OCI-LY3 (cell line): Measurements from ENCODE around the gene LYPD4.
A peak's percentile ranks its signal among the peaks of the same experiment; 100 is the strongest.

Source experiments
- H2AFZ ChIP-seq: fragments of 200-600, 300-600 bp; shearing (Covaris generic); 2 replicates; pipeline ENCODE4 v1.6.0; 2014; ENCODE audit warnings: antibody characterized with exemption, low read depth, low read length
- H3K27ac ChIP-seq: fragments of 200-600, 300-600 bp; sonication (generic); 2 replicates; pipeline ENCODE4 v1.5.1; 2014; ENCODE audit warnings: mild to moderate bottlenecking, low read length, moderate library complexity, mixed read lengths
- H3K27me3 ChIP-seq: fragments of 200-600, 300-600 bp; sonication (generic); 2 replicates; pipeline ENCODE4 v1.6.1; 2014; ENCODE audit warnings: low read depth, low read length, mixed read lengths
- H3K36me3 ChIP-seq: fragments of 200-600, 300-600 bp; sonication (generic); replicated peaks from 2 replicates; pipeline ENCODE3; 2014; ENCODE audit warnings: low read depth, low read length, mixed read lengths
- H3K4me1 ChIP-seq: fragments of 300-600, 200-600 bp; sonication (generic); 2 replicates; pipeline ENCODE4 v1.6.1; 2014; ENCODE audit warnings: low read length, mixed read lengths
- H3K4me2 ChIP-seq: fragments of 200-600, 300-600 bp; sonication (generic); 2 replicates; pipeline ENCODE4 v1.6.1; 2014; ENCODE audit warnings: low read length, mixed read lengths
- H3K4me3 ChIP-seq: fragments of 300-600, 200-600 bp; sonication (generic); 2 replicates; pipeline ENCODE4 v1.5.1; 2014; ENCODE audit warnings: antibody characterized with exemption, mild to moderate bottlenecking, low read length, moderate library complexity
- H3K79me2 ChIP-seq: fragments of 300-600, 200-600 bp; shearing (Covaris generic); 2 replicates; pipeline ENCODE4 v1.6.1; 2014; ENCODE audit warnings: mild to moderate bottlenecking, low read length, mixed read lengths
- H3K9ac ChIP-seq: fragments of 300-600, 200-600 bp; shearing (Covaris generic); 2 replicates; pipeline ENCODE4 v1.6.0; 2014; ENCODE audit warnings: mild to moderate bottlenecking, low read length, moderate library complexity
- H3K9me3 ChIP-seq: fragments of 200-600, 300-600 bp; shearing (Covaris generic); 2 replicates; pipeline ENCODE4 v1.6.1; 2014; ENCODE audit warnings: low read length, mixed read lengths; ENCODE audit not compliant: insufficient read depth
- H4K20me1 ChIP-seq: fragments of 200-600, 300-600 bp; sonication (generic); 2 replicates; pipeline ENCODE4 v1.6.1; 2016; ENCODE audit warnings: low read length, mixed read lengths; ENCODE audit not compliant: insufficient read depth
- EZH2phosphoT487 ChIP-seq: fragments of 200-600 bp; shearing (Covaris generic); IDR thresholded peaks from 2 replicates; pipeline ENCODE4 v1.6.1; 2018; ENCODE audit warnings: antibody characterized with exemption, mixed run types, low read depth
- TF ChIP-seq, protein P1 (sequence below): fragments of 200-600, 300-600 bp; sonication (generic); IDR thresholded peaks from 2 replicates; pipeline ENCODE4 v1.5.1; 2014; ENCODE audit warnings: antibody characterized with exemption, low read length, low read depth

LYPD4 gene

DNA sequence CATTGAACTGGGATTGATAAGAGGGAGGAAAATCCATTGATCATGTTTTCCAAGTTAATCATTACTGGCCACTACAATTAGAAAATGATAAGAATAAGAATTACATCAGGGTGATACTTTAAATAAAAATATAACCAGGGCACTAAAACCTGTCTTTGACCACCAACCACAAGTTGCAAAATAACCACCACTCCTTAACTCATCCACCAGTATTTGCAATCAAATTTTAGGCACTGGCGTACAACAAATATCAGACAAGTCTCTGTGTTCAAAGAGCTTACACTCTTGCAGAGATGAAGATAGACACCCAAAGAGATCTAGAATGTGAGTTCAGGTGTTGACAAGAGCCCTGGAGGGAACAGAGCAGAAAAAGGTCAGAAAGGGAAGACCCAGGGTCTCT lies 47.6 kb downstream of the LYPD4 start:
- Histone ChIP-seq H3K27me3 (peaks cover 25% of the 10 kb centered on the region), H3K79me2 (no peaks in the 10 kb centered on the region), H3K27ac (no peak overlapping the region), H3K36me3 (no peaks in the 10 kb centered on the region), H3K9me3 (no peaks in the 10 kb centered on the region), H3K4me3 (no peak overlapping the region), H3K4me1 (peaks cover 5% of the 10 kb centered on the region), H4K20me1 (no peaks in the 10 kb centered on the region), H3K9ac (no peak overlapping the region), H2AFZ (no peak overlapping the region), H3K4me2 (no peak overlapping the region)
- TF ChIP-seq, protein P1, sequence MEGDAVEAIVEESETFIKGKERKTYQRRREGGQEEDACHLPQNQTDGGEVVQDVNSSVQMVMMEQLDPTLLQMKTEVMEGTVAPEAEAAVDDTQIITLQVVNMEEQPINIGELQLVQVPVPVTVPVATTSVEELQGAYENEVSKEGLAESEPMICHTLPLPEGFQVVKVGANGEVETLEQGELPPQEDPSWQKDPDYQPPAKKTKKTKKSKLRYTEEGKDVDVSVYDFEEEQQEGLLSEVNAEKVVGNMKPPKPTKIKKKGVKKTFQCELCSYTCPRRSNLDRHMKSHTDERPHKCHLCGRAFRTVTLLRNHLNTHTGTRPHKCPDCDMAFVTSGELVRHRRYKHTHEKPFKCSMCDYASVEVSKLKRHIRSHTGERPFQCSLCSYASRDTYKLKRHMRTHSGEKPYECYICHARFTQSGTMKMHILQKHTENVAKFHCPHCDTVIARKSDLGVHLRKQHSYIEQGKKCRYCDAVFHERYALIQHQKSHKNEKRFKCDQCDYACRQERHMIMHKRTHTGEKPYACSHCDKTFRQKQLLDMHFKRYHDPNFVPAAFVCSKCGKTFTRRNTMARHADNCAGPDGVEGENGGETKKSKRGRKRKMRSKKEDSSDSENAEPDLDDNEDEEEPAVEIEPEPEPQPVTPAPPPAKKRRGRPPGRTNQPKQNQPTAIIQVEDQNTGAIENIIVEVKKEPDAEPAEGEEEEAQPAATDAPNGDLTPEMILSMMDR = no peak
- TF ChIP-seq EZH2phosphoT487 = no peak

DNA sequence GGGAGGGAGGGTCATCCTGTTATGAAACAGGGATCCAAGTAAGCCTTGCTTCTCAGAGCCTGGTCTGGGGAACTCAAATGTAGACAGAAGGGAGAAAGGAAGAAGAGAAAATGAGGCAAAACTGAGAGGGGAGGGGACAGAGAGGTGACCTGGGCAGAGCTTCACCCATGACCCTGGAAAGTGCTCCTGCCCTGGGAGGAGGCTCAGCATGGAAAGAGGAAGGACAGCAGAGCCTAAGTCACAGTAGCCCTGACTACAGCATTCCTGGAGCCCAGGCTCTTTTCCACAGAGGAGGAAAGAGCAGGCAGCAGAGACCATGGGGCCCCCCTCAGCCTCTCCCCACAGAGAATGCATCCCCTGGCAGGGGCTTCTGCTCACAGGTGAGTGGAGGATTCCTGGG lies 48.1 kb downstream of the LYPD4 start, which contains the start of gene CEACAM3:
Gene CEACAM3, plus strand, starts transcription at position 226 of the 400 bp plus-strand sequence. Its CDS starts 91 bp downstream, at position 317.
- no peaks in the 10 kb centered on the region for H3K36me3 ChIP-seq
- H3K79me2 ChIP-seq = no peaks in the 10 kb centered on the region
- H4K20me1 ChIP-seq = no peaks in the 10 kb centered on the region
- no peak within 1 kb of the TSS for H3K27ac ChIP-seq
- H2AFZ ChIP-seq = no peak within 1 kb of the TSS
- no peak within 1 kb of the TSS for H3K9ac ChIP-seq
- TF ChIP-seq, protein P1 = no peak
- TF ChIP-seq EZH2phosphoT487 = no peak
- H3K9me3 ChIP-seq = no peaks in the 10 kb centered on the region
- no peak within 1 kb of the TSS for H3K4me2 ChIP-seq
- no peaks in the 10 kb centered on the region for H3K4me1 ChIP-seq
- H3K4me3 ChIP-seq = no peak within 1 kb of the TSS
- H3K27me3 ChIP-seq = peaks cover 30% of the 10 kb centered on the region

DNA sequence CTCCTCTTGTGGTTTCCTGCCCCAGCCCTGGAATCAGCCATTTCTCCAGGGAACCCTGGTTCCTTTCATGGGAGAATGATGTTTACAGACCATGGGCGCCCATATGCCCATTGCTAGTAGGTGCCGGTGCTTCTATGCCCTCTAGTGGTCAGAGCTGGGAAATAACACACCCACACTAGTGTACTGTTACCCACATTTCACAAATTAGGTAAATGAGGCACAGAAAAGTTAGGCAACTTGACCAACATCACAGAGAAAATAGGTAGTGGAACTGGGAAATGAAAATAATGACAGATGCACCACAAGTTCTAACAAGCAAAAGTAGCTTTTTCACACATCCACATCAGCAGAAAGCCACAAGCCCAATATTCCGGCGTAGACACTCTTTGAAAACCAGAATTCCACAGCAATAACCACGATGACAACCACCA lies 49.4 kb downstream of the LYPD4 start:
- no peak for TF ChIP-seq EZH2phosphoT487
- TF ChIP-seq, protein P1 = peak; percentile 79
- Histone ChIP-seq H2AFZ (no peak overlapping the region), H3K36me3 (no peaks in the 10 kb centered on the region), H3K4me1 (no peaks in the 10 kb centered on the region), H3K9ac (no peak overlapping the region), H3K4me2 (no peak overlapping the region), H4K20me1 (no peaks in the 10 kb centered on the region), H3K9me3 (no peaks in the 10 kb centered on the region), H3K27ac (no peak overlapping the region), H3K27me3 (peaks cover 34% of the 10 kb centered on the region), H3K79me2 (no peaks in the 10 kb centered on the region), H3K4me3 (no peak overlapping the region)

DNA sequence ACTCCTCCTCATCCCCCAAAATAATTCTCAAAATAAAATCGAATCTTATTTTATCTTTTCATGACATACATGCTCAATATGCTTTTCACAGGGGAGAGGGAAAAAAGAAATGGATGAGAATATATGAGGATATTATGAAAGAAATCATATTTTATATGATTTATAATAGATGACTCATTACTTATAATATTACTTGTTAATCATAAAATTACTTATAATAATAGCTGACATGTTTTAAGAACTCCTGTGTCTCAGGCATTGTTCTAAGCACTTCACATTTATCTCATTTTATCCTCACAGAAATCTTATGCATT lies 51.1 kb downstream of the LYPD4 start:
- Histone ChIP-seq H2AFZ (no peak overlapping the region), H3K4me3 (no peak overlapping the region), H3K27ac (no peak overlapping the region), H3K4me1 (no peaks in the 10 kb centered on the region), H3K79me2 (no peaks in the 10 kb centered on the region), H3K36me3 (no peaks in the 10 kb centered on the region), H3K27me3 (peaks cover 36% of the 10 kb centered on the region), H3K9ac (no peak overlapping the region), H3K4me2 (no peak overlapping the region), H3K9me3 (no peaks in the 10 kb centered on the region), H4K20me1 (no peaks in the 10 kb centered on the region)
- TF ChIP-seq, protein P1 = no peak; the same call in 1 of the 2 replicates
- no peak for TF ChIP-seq EZH2phosphoT487
